ENCODE data around the gene CNIH3.

- no peak for TF ChIP-seq POLR2AphosphoS5 (IDR thresholded peaks at IDR 0.05; ENCODE audit: borderline replicate concordance, low read depth, low read length)
- no peak for TF ChIP-seq EZH2 (IDR thresholded peaks at IDR 0.05)
- TF ChIP-seq FOXP2 (optimal IDR thresholded peaks at IDR 0.05; ENCODE audit: control extremely low read depth, extremely low read length, insufficient read depth) = no peak
Observed at GRCh38 chr1:224726441-224727182, 110.5 kb downstream of the CNIH3 start.

All from SK-N-MC (cell line).